H9 (cell line): ENCODE results near the gene BRI3. TPM values are rescaled to one million over a fixed set of nuclear protein-coding genes. Genes with fewer than 3 reads are reported as not detected.
A peak's percentile ranks its signal among the peaks of the same experiment; 100 is the strongest.

ENCODE experiments used
- DNase-seq: peaks from one replicate; pipeline ENCODE4 v3.0.0-alpha.2; 2017
- H2AFZ ChIP-seq: one replicate; pipeline ENCODE4 v1.6.1; 2013; ENCODE audit warnings: mild to moderate bottlenecking, low read length, control low read depth, moderate library complexity
- H2AK5ac ChIP-seq: 2 replicates; pipeline ENCODE4 v1.6.1; 2013; ENCODE audit warnings: low read length, control low read depth, mixed read lengths; ENCODE audit not compliant: insufficient read length
- H2BK120ac ChIP-seq: one replicate; pipeline ENCODE4 v1.6.1; 2013; ENCODE audit warnings: low read depth, mild to moderate bottlenecking, low read length, control low read depth, inconsistent platforms; ENCODE audit not compliant: poor library complexity, severe bottlenecking
- H2BK12ac ChIP-seq: 2 replicates; pipeline ENCODE4 v1.6.1; 2013; ENCODE audit warnings: low read length, control low read depth, mixed read lengths, low read depth; ENCODE audit not compliant: insufficient read length
- H2BK15ac ChIP-seq: 2 replicates; pipeline ENCODE4 v1.6.1; 2013; ENCODE audit warnings: low read depth, low read length, control low read depth
- H2BK20ac ChIP-seq: one replicate; pipeline ENCODE4 v1.6.1; 2013; ENCODE audit warnings: low read depth, mild to moderate bottlenecking, low read length, control low read depth, inconsistent platforms; ENCODE audit not compliant: poor library complexity, severe bottlenecking
- H2BK5ac ChIP-seq: 2 replicates; pipeline ENCODE4 v1.6.1; 2013; ENCODE audit warnings: low read length, control low read depth, mixed read lengths; ENCODE audit not compliant: insufficient read length
- H3K14ac ChIP-seq: 2 replicates; pipeline ENCODE4 v1.6.1; 2013; ENCODE audit warnings: low read length, control low read depth; ENCODE audit not compliant: insufficient read depth
- H3K18ac ChIP-seq: 2 replicates; pipeline ENCODE4 v1.6.1; 2013; ENCODE audit warnings: low read depth, mild to moderate bottlenecking, mixed read lengths, low read length, control low read depth; ENCODE audit not compliant: insufficient read length
- H3K23ac ChIP-seq: 2 replicates; pipeline ENCODE4 v1.6.1; 2013; ENCODE audit warnings: low read length, control low read depth, mixed read lengths, low read depth; ENCODE audit not compliant: insufficient read length
- H3K23me2 ChIP-seq: 2 replicates; pipeline ENCODE4 v1.6.1; 2013; ENCODE audit warnings: low read depth, mild to moderate bottlenecking, mixed read lengths, low read length, control low read depth; ENCODE audit not compliant: insufficient read length, poor library complexity, severe bottlenecking
- H3K27ac ChIP-seq: 2 replicates; pipeline ENCODE4 v1.5.1; 2013; ENCODE audit warnings: low read length, control low read depth, mixed read lengths, low read depth; ENCODE audit not compliant: insufficient read length
- H3K27me3 ChIP-seq: 2 replicates; pipeline ENCODE4 v1.6.1; 2013; ENCODE audit warnings: low read length, control low read depth, inconsistent platforms; ENCODE audit not compliant: insufficient read depth
- H3K4ac ChIP-seq: 2 replicates; pipeline ENCODE4 v1.6.1; 2013; ENCODE audit warnings: low read depth, mild to moderate bottlenecking, control low read depth, inconsistent platforms, low read length, moderate library complexity
- H3K4me1 ChIP-seq: 2 replicates; pipeline ENCODE4 v1.6.1; 2013; ENCODE audit warnings: low read length, control low read depth, inconsistent platforms; ENCODE audit not compliant: insufficient read depth
- H3K4me2 ChIP-seq: 2 replicates; pipeline ENCODE4 v1.6.1; 2013; ENCODE audit warnings: low read length, control low read depth, mixed read lengths; ENCODE audit not compliant: insufficient read length, insufficient read depth
- H3K56ac ChIP-seq: 2 replicates; pipeline ENCODE4 v1.6.1; 2013; ENCODE audit warnings: low read depth, mild to moderate bottlenecking, mixed read lengths, low read length, control low read depth; ENCODE audit not compliant: insufficient read length
- H3K79me1 ChIP-seq: 2 replicates; pipeline ENCODE4 v1.6.1; 2013; ENCODE audit warnings: low read depth, mild to moderate bottlenecking, moderate library complexity, low read length, control low read depth, inconsistent platforms; ENCODE audit not compliant: insufficient read depth, poor library complexity, severe bottlenecking
- H3K79me2 ChIP-seq: 2 replicates; pipeline ENCODE4 v1.6.1; 2013; ENCODE audit warnings: low read length, control low read depth, inconsistent platforms; ENCODE audit not compliant: insufficient read depth
- H3K9ac ChIP-seq: 2 replicates; pipeline ENCODE4 v1.6.1; 2013; ENCODE audit warnings: low read length, control low read depth, mixed read lengths; ENCODE audit not compliant: insufficient read length; ENCODE audit errors: extremely low read depth
- H3K9me3 ChIP-seq: one replicate; pipeline ENCODE4 v1.6.1; 2013; ENCODE audit warnings: low read depth, low read length, inconsistent platforms; ENCODE audit not compliant: control insufficient read depth
- H3T11ph ChIP-seq: one replicate; pipeline ENCODE4 v1.6.1; 2013; ENCODE audit warnings: mild to moderate bottlenecking, low read length, control low read depth, inconsistent platforms
- H4K20me1 ChIP-seq: one replicate; pipeline ENCODE4 v1.6.1; 2013; ENCODE audit not compliant: control insufficient read depth, insufficient read length, insufficient read depth
- H4K5ac ChIP-seq: 2 replicates; pipeline ENCODE4 v1.6.1; 2013; ENCODE audit warnings: low read depth, mild to moderate bottlenecking, mixed read lengths, low read length, control low read depth; ENCODE audit not compliant: insufficient read length
- H4K8ac ChIP-seq: replicated peaks from 2 replicates; pipeline ENCODE4 v1.6.1; 2013; ENCODE audit warnings: low read length, control low read depth, mixed read lengths, low read depth; ENCODE audit not compliant: insufficient read length
- H4K91ac ChIP-seq: 2 replicates; pipeline ENCODE4 v1.6.1; 2013; ENCODE audit warnings: low read depth, mild to moderate bottlenecking, moderate library complexity, mixed read lengths, low read length, control low read depth; ENCODE audit not compliant: insufficient read length
- H3K27ac Mint-ChIP-seq, 3 experiments: 2 replicates in 2 of 3; 3 replicates in 1 of 3; pipeline ENCODE4 v1.8.0; 2020 to 2021; ENCODE audit warnings: mixed read lengths in 3 of 3, mild to moderate bottlenecking in 1 of 3, moderate library complexity in 1 of 3
- H3K27me3 Mint-ChIP-seq: 2 replicates; pipeline ENCODE4 v1.8.0; 2021; ENCODE audit warnings: low read depth, mild to moderate bottlenecking, moderate library complexity, mixed read lengths
- H3K36me3 Mint-ChIP-seq, 3 experiments: 2 replicates in 2 of 3; 3 replicates in 1 of 3; pipeline ENCODE4 v1.8.0; 2020 to 2021; ENCODE audit warnings: low read depth in 3 of 3, mixed read lengths in 3 of 3; ENCODE audit not compliant: insufficient read depth in 1 of 3
- H3K4me1 Mint-ChIP-seq, 2 experiments: 2 replicates each; pipeline ENCODE4 v1.8.0; 2020; ENCODE audit warnings: mixed read lengths in 2 of 2
- H3K4me3 Mint-ChIP-seq, 2 experiments: 2 replicates in 1 of 2; 3 replicates in 1 of 2; pipeline ENCODE4 v1.8.0; 2020 to 2021; ENCODE audit warnings: mild to moderate bottlenecking in 2 of 2, mixed read lengths in 2 of 2, moderate library complexity in 1 of 2
- H3K9me3 Mint-ChIP-seq, 2 experiments: 2 replicates in 1 of 2; 3 replicates in 1 of 2; pipeline ENCODE4 v1.8.0; 2020; ENCODE audit warnings: mild to moderate bottlenecking in 2 of 2, mixed read lengths in 2 of 2, moderate library complexity in 1 of 2
- WGBS: extraction: QIAGEN DNeasy Blood & Tissue Kit; methylation state at CpG from one replicate; pipeline ENCODE4 v1.1.7; 2013; ENCODE audit warnings: missing lambda C conversion rate, low lambda C conversion rate, mixed read lengths; ENCODE audit not compliant: insufficient read length; ENCODE audit errors: extremely low coverage; 5-methylcytosine and 5-hydroxymethylcytosine counted together
- total RNA-seq: library from RNA; stranded (reverse); gene quantifications from 2 replicates; pipeline ENCODE4 v1.2.1, GENCODE V29; 2021
- TF ChIP-seq, protein P1 (sequence below): fragments of 200-600 bp; sonication (generic); conservative IDR thresholded peaks from 3 replicates; pipeline ENCODE4 v1.8.0; 2021; ENCODE audit warnings: antibody characterized with exemption, mild to moderate bottlenecking

The BRI3 gene
- total RNA-seq, 1 experiment from 2014 or later = 102 TPM

- Histone ChIP-seq H3K79me1 (no peaks in the 10 kb centered on the region), H2BK15ac (no peak overlapping the region), H3K4me1 (no peaks in the 10 kb centered on the region), H2BK120ac (no peak overlapping the region), H3K27ac (no peak overlapping the region), H3K27me3 (no peaks in the 10 kb centered on the region), H3K9me3 (no peaks in the 10 kb centered on the region), H3T11ph (no peak overlapping the region), H4K91ac (no peak overlapping the region), H3K9ac (no peak overlapping the region), H3K23me2 (peaks cover 2% of the 10 kb centered on the region), H3K4ac (no peak overlapping the region), H4K8ac (no peak overlapping the region), H3K56ac (no peak overlapping the region), H4K5ac (no peak overlapping the region), H3K18ac (no peak overlapping the region), H3K14ac (no peak overlapping the region), H2BK12ac (no peak overlapping the region), H3K23ac (no peak overlapping the region), H2AFZ (no peak overlapping the region), H2BK20ac (no peak overlapping the region), H2AK5ac (no peak overlapping the region), H4K20me1 (no peaks in the 10 kb centered on the region), H3K79me2 (no peaks in the 10 kb centered on the region), H3K4me2 (no peak overlapping the region), H2BK5ac (no peak overlapping the region)
- H3K9me3 Mint-ChIP-seq = no peaks in the 10 kb centered on the region
- H3K4me3 Mint-ChIP-seq = no peak overlapping the region; a peak in 1 of 5 replicates
- DNase-seq = no peak
- H3K4me1 Mint-ChIP-seq = peaks cover 0 to 4% of the 10 kb centered on the region in 2 experiments; a peak in 3 of 4 replicates
- H3K27me3 Mint-ChIP-seq = no peaks in the 10 kb centered on the region
- TF ChIP-seq, protein P1, sequence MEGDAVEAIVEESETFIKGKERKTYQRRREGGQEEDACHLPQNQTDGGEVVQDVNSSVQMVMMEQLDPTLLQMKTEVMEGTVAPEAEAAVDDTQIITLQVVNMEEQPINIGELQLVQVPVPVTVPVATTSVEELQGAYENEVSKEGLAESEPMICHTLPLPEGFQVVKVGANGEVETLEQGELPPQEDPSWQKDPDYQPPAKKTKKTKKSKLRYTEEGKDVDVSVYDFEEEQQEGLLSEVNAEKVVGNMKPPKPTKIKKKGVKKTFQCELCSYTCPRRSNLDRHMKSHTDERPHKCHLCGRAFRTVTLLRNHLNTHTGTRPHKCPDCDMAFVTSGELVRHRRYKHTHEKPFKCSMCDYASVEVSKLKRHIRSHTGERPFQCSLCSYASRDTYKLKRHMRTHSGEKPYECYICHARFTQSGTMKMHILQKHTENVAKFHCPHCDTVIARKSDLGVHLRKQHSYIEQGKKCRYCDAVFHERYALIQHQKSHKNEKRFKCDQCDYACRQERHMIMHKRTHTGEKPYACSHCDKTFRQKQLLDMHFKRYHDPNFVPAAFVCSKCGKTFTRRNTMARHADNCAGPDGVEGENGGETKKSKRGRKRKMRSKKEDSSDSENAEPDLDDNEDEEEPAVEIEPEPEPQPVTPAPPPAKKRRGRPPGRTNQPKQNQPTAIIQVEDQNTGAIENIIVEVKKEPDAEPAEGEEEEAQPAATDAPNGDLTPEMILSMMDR = no peak
- no CpG with 5 or more reads among the region's 25 CpGs for WGBS
- peak overlapping the region in 1 of 3 experiments; percentile 53; a peak in 1 of 7 replicates for H3K27ac Mint-ChIP-seq
- peaks cover 0 to 3% (median 2%) of the 10 kb centered on the region in 3 experiments; a peak in 1 of 7 replicates for H3K36me3 Mint-ChIP-seq
Observed at GRCh38 chr7:98236355-98237185, 44.9 kb upstream of the BRI3 start.
